Tibial nerve (tissue), 4 donors: ENCODE measurements around the gene TENM4.

Source experiments
- EP300 ChIP-seq, 2 donors: sonication (generic); formaldehyde crosslinking; IDR thresholded peaks; one replicate each; pipeline ENCODE4 v1.6.1; 2017; ENCODE audit warnings: antibody characterized with exemption in 2 of 2, mild to moderate bottlenecking in 1 of 2
- POLR2A ChIP-seq, 2 donors: fragments of 450-650 bp; IDR thresholded peaks; one replicate each; pipeline ENCODE4 v1.6.1; 2017; ENCODE audit warnings: antibody characterized with exemption in 2 of 2, mild to moderate bottlenecking in 2 of 2, moderate library complexity in 2 of 2
- TF ChIP-seq, protein P1 (sequence below), 5 experiments: fragments of 200-600 bp in 3 of 5; fragments of 450-650 bp in 2 of 5; sonication (generic) in 3 of 5; IDR thresholded peaks; one replicate each; pipeline ENCODE4 v1.5.1; 2016 to 2019; ENCODE audit warnings: antibody characterized with exemption in 5 of 5, mild to moderate bottlenecking in 3 of 5, moderate library complexity in 2 of 5

DNA sequence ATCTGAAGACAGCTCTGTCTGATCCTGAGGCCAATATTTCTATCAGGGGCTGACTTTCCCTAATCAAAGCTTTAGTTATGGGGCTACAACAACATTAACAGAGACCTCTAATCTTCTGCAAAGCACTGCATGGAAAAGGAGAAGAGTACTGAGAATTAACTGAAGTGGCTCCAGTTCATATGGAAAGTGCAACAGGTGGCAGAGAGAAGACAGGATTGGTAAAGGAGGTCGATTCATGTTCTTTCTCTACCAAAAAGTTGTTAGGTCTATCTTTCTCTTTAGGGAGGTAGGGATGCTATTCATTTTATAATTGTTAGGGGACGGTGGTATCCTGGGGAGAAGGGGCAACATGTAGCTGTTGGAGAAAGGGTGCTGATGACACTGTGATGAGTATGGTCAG is 633.5 kb downstream of the TENM4 start:
- TF ChIP-seq, protein P1, sequence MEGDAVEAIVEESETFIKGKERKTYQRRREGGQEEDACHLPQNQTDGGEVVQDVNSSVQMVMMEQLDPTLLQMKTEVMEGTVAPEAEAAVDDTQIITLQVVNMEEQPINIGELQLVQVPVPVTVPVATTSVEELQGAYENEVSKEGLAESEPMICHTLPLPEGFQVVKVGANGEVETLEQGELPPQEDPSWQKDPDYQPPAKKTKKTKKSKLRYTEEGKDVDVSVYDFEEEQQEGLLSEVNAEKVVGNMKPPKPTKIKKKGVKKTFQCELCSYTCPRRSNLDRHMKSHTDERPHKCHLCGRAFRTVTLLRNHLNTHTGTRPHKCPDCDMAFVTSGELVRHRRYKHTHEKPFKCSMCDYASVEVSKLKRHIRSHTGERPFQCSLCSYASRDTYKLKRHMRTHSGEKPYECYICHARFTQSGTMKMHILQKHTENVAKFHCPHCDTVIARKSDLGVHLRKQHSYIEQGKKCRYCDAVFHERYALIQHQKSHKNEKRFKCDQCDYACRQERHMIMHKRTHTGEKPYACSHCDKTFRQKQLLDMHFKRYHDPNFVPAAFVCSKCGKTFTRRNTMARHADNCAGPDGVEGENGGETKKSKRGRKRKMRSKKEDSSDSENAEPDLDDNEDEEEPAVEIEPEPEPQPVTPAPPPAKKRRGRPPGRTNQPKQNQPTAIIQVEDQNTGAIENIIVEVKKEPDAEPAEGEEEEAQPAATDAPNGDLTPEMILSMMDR (IDR thresholded peaks at IDR 0.05) = no peak
- TF ChIP-seq POLR2A (IDR thresholded peaks at IDR 0.05) (no peak), EP300 (IDR thresholded peaks at IDR 0.05) (no peak)
